ENCODE data around the gene CATSPERD.
"Not testable (repeated sequence)": the region's sequence is repeated elsewhere in the genome, so short reads cannot be mapped to it uniquely, and the experiment has no call there.

CATSPERD gene

DNA sequence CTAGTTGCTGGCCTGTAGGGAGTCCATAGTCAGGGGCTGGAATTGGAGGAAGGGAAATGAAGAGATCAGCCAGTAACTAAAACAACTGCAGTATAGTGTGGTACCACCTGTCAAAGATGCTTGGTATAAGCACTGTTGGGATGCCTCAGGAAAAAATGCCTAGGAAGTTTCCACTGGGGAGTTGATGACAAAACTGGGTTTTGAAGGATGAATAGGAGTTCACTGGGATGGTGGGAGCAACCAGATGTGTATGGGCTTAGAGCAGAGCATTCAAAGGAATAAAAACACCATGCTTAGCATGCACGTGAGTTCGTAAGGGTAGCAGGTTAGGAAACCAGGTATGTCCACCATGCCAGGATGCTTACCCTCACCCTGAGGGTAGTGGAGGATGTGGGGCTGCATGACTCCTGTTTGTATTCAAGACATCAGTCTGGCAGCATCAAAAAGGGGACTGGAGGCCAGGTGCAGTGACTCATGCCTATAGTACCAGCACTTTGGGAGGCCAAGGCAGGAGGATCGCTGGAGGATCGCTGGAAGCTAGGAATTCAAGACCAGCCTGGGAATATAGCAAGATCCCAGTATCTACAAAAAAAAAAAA is 7.1 kb downstream of the CATSPERD start:
- DNase-seq (ENCODE audit: low read depth), result no peak

- not testable (repeated sequence) for DNase-seq (ENCODE audit: low read depth)
These were observed 12.7 kb downstream of the CATSPERD start for GRCh38 chr19:5733172-5733571.

GRCh38 chr19:5738423-5738822 is 18.0 kb downstream of the CATSPERD start:
- DNase-seq (ENCODE audit: low read depth), result no peak

- no peak for DNase-seq (ENCODE audit: low read depth)
These were observed 21.6 kb downstream of the CATSPERD start for GRCh38 chr19:5742051-5742450.

- DNase-seq (ENCODE audit: low read depth), result no peak
These were observed 23.2 kb downstream of the CATSPERD start for GRCh38 chr19:5743630-5744029.

DNA sequence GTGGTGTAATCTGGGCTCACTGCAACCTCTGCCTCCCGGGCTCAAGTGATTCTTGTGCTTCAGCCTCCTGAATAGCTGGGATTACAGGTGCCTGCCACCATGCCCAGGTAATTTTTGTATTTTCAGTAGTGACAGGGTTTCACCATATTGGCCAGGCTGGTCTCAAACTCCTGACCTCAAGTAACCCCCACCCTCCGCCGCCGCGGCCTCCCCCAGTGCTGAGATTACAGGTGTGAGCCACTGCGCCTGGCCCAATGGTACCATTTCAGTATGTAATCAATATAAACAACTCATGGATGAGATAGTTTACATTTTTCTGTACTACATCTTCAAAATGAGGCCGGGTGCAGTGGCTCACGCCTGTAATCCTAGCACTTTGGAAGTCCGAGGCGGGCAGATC is 24.6 kb downstream of the CATSPERD start:
- not testable (repeated sequence) for DNase-seq (ENCODE audit: low read depth)

DNA sequence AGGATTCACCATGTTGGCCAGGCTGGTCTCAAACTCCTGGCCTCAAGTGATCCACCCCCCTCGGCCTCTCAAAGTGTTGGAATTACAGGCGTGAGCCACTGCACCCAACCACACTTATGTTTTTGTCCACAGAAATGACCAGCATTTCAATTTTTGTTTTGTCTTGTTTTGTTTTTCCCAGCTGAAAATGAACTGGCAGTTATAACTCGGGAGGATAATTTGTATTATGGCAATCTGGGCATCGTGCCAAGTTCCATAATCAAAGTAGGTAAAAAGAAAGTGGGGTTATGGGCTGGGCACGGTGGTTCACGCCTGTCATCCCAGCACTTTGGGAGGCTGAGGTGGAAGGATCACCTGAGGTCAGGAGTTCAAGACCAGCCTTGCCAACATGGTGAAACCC is 28.5 kb downstream of the CATSPERD start:
- DNase-seq (ENCODE audit: low read depth), result not testable (repeated sequence)

DNA sequence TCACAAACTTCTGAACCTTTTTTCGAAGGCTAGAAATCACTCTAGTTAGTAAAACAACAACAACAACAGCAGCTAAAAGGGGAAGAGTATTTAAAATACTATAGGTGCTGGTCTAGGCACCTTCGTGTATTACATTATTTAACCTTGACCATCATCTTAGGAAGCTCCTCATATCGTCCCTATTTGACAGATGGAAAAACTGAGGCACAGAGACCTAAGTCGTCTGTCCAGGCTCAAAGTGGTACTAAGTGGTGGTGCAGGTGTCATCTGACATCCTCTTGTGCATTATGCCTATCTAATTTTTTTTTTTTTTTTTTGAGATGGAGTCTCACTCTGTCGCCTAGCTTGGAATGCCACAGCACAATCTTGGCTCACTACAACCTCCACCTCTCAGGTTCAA is 29.1 kb downstream of the CATSPERD start:
- no peak for DNase-seq (ENCODE audit: low read depth)

DNA sequence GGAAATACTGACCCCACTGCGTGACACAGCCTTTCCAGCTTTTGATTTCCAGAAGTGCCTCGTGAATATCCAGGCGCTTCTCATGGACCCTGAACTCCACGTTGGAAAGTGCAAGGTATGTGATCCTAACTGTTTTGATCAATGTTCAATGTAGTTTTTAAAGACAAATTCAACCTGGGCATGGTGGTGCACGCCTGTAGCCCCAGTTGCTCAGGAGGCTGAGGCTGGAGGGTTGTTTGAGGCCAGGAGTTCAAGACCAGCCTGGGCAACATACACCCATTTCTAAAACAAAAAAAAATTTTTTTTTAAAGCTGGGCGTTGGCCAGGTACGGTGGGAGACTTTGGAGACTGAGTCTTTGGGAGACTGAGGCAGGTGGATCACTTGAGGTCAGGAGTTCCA is 31.3 kb downstream of the CATSPERD start:
- no peak for DNase-seq (ENCODE audit: low read depth)

DNA sequence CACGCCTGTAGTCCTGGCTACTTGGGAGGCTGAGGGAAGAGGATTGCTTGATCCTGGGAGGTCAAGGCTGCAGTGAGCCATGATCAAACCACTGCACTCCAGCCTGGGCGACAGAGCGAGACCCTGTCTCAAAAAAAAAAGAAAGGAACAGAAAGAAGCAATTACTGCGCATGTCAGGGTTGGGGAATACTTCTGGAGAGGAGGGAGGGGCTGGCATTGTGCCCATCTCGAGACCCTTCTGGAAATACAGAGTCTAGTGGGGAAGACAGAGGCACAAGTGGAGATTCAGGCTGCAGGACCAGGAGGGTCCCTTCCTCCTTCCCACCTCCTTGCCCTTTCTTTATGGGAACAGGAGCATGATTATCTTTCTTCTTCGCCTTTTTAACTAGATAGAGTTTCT is 33.3 kb downstream of the CATSPERD start:
- DNase-seq (ENCODE audit: low read depth), result no peak

GRCh38 chr19:5762608-5763217 is 42.3 kb downstream of the CATSPERD start:
- no peak for DNase-seq (ENCODE audit: low read depth)

- DNase-seq (ENCODE audit: low read depth), result no peak
These were observed 44.8 kb downstream of the CATSPERD start for GRCh38 chr19:5765220-5765619.

DNA sequence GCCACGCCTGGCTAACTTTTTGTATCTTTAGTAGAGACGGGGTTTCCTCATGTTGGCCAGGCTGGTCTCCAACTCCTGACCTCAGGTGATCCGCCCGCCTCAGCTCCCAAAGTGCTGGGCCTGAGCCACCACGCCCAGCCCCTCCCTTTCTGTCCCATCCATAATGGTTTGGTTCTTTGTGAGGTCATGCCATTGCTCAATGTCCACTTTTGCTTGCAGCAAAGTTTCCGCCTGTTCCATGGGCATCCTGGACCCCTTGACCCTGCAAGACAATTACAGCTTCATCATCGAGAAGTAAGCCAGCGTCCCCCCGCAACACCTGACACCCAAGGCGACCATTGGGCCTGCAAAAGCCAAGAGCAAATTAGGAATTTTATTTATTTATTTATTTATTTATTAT is 47.5 kb downstream of the CATSPERD start:
- no peak for DNase-seq (ENCODE audit: low read depth)

GRCh38 chr19:5772416-5772815 is 52.0 kb downstream of the CATSPERD start:
- no peak for DNase-seq (ENCODE audit: low read depth)

- DNase-seq (ENCODE audit: low read depth), result no peak
These were observed 52.8 kb downstream of the CATSPERD start for GRCh38 chr19:5773276-5773675.

DNA sequence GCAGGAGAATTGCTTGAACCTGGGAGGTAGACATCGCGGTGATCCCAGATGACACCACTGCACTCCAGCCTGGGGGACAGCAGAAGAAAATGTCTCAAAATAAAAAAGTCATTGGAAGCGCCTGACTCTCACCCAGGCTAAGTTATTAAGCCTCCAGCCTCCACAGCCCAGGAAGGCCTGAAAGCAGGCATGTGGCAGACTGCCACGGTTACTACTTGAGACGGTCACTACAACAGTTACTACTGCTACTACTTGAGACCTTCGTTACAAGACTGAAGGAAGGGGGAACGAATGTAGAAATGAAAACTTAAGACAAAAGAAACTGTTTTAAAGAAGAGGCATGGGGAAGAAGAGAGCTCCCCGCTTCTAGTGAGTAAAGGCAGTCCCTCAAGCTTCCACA is 54.5 kb downstream of the CATSPERD start:
- DNase-seq (ENCODE audit: low read depth), result no peak

DNA sequence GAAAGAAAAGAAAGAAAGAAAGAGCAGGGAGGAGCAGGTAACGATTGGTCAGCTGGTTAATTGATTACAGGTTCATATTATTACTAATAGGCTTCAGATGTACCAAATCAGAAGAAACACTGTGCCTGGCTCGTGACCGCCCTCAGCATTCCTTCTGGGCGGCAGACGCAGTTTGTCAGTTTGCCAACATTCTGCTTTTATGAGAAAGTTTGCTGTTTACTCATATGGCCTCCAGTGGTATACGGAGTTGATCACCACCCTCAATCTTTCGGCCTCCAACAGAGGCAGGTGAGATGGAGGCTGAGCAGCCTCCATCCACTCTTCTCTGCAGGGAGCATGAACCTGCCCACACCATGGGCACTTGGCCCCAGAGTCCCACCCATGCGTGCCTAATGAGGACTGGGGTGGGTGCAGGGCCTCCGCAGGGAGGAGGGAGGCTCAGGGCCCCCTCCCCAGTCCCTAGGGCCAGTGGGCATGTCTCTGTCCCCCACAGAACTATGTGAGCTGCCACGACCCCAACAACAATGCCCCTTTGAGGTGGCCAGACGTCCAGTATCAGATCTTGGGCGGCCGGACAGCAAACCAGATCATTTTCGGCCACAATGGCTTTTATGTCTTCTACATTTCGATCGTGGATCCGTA is 55.4 kb downstream of the CATSPERD start:
- DNase-seq (ENCODE audit: low read depth), result no peak

- DNase-seq (ENCODE audit: low read depth), result no peak
These were observed 58.0 kb downstream of the CATSPERD start for GRCh38 chr19:5778402-5778801.

DNA sequence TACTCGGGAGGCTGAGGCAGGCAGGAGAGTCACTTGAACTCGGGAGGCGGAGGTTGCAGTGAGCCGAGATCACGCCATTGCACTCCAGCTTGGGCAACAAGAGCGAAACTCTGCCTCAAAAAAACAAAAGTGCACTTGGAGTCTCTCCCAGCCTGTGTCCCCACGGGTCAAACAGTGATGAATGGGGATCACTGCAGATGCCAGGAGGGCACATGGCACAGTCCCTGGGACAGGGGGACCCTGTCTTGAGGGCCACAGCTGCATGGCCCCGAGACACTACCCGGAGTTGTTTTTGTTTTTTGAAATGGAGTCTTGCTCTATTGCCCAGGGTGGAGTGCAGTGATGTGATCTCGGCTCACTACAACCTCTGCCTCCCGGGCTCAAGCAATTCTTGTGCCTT is 60.5 kb downstream of the CATSPERD start:
- not testable (repeated sequence) for DNase-seq (ENCODE audit: low read depth)

- DNase-seq (ENCODE audit: low read depth), result no peak
These were observed 61.9 kb downstream of the CATSPERD start for GRCh38 chr19:5782322-5782721.

DNA sequence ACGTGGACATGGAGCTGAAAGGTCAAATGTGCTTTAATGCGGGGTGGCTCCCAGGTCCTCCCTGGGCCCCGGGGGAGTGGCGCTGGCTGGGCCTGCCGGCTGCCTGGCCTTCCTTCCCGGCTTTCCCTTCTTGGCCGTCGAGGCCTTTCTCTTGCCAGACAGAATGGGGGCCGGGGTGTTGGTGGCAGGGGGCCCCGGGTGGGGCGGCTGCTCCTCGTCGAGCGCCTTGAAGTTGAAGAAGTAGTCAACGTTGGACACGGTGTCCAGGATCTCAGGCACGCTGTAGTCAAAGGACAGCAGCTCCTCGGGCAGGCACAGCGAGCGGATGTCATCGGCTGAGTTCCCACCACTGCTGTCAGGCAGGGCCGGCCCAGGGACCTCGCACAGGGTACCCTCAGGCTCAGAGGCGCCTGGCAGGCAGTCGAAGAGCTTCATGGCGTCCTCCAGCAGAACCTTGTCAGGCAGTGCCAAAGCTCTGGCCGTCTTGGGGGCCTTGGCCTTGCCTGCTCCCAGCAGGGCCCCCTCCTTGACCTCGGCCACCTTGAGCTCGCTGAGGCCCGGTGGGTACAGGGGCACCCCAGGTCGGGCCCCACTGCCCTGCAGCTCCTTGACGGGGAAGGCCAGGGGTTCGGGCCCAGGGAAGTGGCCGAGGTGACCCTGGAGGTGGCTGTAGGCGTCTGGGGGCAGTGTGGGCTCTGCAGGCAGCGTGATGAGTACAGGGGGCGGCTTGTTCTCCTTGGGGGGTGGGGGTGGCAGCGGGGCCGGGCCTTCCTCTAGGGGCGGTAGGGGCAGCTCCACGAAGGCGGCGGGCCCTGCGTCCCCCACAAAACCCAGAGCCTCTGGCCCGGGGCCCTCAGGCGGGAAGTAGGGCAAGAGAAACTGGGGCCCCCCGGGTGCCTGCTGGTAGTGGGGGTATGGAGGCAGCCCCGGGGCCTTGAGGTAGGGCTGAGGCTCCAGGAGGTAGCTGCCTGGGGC is 62.8 kb downstream of the CATSPERD start:
- no peak for DNase-seq (ENCODE audit: low read depth)

DNA sequence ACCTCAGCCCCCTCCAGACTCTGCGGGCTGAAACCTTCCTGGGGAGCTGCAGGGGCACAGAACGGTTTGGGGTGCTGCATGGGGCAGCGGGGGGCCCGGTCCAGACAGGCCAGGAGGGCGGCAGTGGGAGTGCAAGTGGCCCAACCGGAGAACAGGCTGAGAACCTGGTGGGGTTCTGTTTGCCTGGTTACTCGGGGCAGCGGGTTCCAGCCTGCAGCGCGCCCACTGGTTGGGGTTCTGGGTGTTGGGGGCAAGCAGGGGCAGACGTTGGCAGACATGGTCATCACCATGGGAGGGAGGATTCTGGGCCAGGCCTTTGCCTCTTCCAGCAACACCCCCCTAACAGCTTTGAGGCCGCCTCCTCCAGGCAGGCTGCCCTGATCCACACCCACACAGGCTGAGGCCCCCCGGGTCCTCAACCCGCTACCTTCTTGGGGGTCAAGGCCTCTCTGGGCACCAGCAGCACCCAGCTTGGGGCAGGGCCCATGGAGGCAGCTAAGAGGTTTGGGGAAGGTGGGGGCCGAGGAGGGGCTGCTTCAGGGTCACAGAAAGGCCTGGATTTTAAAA is 64.2 kb downstream of the CATSPERD start, which contains the start of gene PRR22:
Gene PRR22, minus strand, starts transcription at position 166 of the 567 bp plus-strand sequence. Its CDS starts 86 bp downstream, at position 80.
- no peak for DNase-seq (ENCODE audit: low read depth)

Data from activated T-cell treated with anti-CD3 and anti-CD28 coated beads for 1 hour (primary cell).